Measurements from ENCODE around the gene TRABD2A.
"Not testable (repeated sequence)": the region's sequence is repeated elsewhere in the genome, so short reads cannot be mapped to it uniquely, and the experiment has no call there.

The TRABD2A gene

GRCh38 chr2:84880645-84881521, at the start of gene TRABD2A:
Gene TRABD2A (minus strand): TSS chr2:84881084. CDS start chr2:84881039, 45 bp downstream.
- DNase-seq: no peak

- DNase-seq: no peak
Measured at GRCh38 chr2:84927275-84927627, 46.4 kb upstream of the TRABD2A start.

GRCh38 chr2:84925724-84926376, 45.0 kb upstream of the TRABD2A start:
- peak; percentile 87 for DNase-seq

GRCh38 chr2:84925336-84925723, 44.4 kb upstream of the TRABD2A start:
- no peak for DNase-seq

GRCh38 chr2:84924173-84925106, 43.6 kb upstream of the TRABD2A start:
- no peak for DNase-seq

GRCh38 chr2:84923009-84923408, 42.1 kb upstream of the TRABD2A start:
- no peak for DNase-seq

GRCh38 chr2:84919885-84920580, 39.1 kb upstream of the TRABD2A start:
- DNase-seq: no peak

- DNase-seq: no peak
Measured at GRCh38 chr2:84918430-84918829, 37.5 kb upstream of the TRABD2A start.

GRCh38 chr2:84917821-84918220, 36.9 kb upstream of the TRABD2A start:
- not testable (repeated sequence) for DNase-seq

- DNase-seq: not testable (repeated sequence)
Measured at GRCh38 chr2:84915675-84916074, 34.8 kb upstream of the TRABD2A start.

- DNase-seq: no peak
Measured at GRCh38 chr2:84914334-84914733, 33.5 kb upstream of the TRABD2A start.

- DNase-seq: no peak
Measured at GRCh38 chr2:84912984-84913383, 32.1 kb upstream of the TRABD2A start.

- DNase-seq: no peak
Measured at GRCh38 chr2:84911135-84911678, 30.3 kb upstream of the TRABD2A start.

- DNase-seq: no peak
Measured at GRCh38 chr2:84908948-84909713, 28.2 kb upstream of the TRABD2A start.

- DNase-seq: no peak
Measured at GRCh38 chr2:84906900-84907714, 26.2 kb upstream of the TRABD2A start.

GRCh38 chr2:84906108-84906899, 25.4 kb upstream of the TRABD2A start:
- no peak for DNase-seq

- DNase-seq: peak; percentile 80
Measured at GRCh38 chr2:84905181-84906107, 24.6 kb upstream of the TRABD2A start, which contains the start of gene TMSB10. Gene TMSB10 (plus strand): TSS chr2:84905656.

GRCh38 chr2:84904717-84905174, 23.9 kb upstream of the TRABD2A start:
- DNase-seq: peak; percentile 22

Data from NCI-H774 (cell line).